GM12875 (cell line): Measurements from ENCODE around the gene UNC5A.

Experiments
- H3K4me3 ChIP-seq: one replicate; pipeline ENCODE4 v1.5.1; 2011; ENCODE audit warnings: low read depth, low read length, control low read depth
- TF ChIP-seq, protein P1 (sequence below): IDR thresholded peaks from 2 replicates; pipeline ENCODE4 v1.5.1; 2011; ENCODE audit warnings: low read depth, mild to moderate bottlenecking, control low read depth, inconsistent platforms, low read length, moderate library complexity, borderline replicate concordance; ENCODE audit not compliant: insufficient read depth

The UNC5A gene

DNA sequence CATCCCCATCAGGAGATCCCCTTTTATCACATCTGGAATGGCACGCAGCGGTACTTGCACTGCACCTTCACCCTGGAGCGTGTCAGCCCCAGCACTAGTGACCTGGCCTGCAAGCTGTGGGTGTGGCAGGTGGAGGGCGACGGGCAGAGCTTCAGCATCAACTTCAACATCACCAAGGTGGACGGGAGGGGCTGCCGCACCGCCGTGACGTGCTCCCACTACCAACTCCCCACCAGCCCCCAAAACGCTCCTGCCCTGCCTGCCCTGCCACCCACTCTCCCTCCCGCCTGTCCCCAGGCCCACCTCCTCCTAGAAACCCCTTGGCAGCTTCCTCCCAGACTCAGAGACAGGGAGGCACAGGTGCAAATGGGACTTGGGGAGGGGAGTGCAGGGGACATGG is 68.1 kb downstream of the UNC5A start:
- TF ChIP-seq, protein P1, sequence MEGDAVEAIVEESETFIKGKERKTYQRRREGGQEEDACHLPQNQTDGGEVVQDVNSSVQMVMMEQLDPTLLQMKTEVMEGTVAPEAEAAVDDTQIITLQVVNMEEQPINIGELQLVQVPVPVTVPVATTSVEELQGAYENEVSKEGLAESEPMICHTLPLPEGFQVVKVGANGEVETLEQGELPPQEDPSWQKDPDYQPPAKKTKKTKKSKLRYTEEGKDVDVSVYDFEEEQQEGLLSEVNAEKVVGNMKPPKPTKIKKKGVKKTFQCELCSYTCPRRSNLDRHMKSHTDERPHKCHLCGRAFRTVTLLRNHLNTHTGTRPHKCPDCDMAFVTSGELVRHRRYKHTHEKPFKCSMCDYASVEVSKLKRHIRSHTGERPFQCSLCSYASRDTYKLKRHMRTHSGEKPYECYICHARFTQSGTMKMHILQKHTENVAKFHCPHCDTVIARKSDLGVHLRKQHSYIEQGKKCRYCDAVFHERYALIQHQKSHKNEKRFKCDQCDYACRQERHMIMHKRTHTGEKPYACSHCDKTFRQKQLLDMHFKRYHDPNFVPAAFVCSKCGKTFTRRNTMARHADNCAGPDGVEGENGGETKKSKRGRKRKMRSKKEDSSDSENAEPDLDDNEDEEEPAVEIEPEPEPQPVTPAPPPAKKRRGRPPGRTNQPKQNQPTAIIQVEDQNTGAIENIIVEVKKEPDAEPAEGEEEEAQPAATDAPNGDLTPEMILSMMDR = no peak
- H3K4me3 ChIP-seq = no peak overlapping the region

GRCh38 chr5:176878906-176879662 is 68.7 kb downstream of the UNC5A start:
- H3K4me3 ChIP-seq = no peak overlapping the region
- TF ChIP-seq, protein P1 = no peak

DNA sequence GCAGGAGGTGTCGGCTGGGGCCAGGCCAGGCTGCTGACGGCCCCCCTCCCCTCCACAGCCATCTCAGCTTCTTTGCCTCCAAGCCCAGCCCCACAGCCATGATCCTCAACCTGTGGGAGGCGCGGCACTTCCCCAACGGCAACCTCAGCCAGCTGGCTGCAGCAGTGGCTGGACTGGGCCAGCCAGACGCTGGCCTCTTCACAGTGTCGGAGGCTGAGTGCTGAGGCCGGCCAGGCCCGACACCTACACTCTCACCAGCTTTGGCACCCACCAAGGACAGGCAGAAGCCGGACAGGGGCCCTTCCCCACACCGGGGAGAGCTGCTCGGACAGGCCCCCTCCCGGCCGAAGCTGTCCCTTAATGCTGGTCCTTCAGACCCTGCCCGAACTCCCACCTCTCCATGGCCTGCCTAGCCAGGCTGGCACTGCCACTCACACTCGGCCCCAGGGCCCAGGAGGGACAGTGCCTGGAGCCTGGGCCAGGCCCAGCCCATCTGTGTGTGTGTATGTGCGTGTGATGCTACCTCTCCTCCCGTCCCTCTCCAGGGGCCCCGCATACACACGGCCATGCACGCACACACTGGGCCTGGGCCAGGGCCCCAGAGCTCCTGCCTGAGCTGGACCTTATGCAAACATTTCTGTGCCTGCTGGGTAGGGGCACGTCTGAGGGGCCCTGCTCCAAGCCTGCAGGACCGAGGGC is 69.5 kb downstream of the UNC5A start:
- TF ChIP-seq, protein P1 = no peak
- H3K4me3 ChIP-seq = no peak overlapping the region

DNA sequence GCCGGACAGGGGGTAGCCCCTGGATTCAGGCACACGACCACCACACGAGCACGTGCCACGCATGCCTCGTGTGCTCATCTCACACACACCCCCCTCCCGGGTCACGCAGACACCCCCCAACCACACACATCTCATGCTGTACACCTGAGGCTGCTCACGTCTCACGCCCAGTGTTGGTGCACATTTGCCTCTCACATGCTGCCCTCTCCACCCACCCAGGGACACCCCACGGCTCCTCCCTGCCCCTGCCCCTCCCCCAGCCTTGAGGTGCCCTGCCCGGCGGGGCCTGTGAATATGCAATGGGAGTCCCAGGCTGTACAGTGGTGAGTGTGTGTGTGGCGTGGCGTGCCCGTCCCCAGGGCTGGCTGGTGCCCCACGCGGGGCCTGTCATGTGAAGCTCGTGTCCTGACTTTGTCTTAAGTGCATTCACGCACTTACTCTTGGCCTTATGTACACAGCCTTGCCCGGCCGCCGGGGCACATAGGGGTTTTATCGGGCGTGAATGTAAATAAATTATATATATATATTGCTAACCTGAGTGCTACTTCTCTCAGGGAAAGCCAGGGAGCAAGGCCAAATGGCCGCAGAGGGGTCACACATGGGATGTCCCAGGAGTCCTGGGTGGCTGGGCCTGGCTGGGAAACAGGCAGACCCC is 70.1 kb downstream of the UNC5A start:
- H3K4me3 ChIP-seq = no peak overlapping the region
- TF ChIP-seq, protein P1 = no peak

GRCh38 chr5:176881021-176881749 is 70.8 kb downstream of the UNC5A start:
- TF ChIP-seq, protein P1 = no peak

DNA sequence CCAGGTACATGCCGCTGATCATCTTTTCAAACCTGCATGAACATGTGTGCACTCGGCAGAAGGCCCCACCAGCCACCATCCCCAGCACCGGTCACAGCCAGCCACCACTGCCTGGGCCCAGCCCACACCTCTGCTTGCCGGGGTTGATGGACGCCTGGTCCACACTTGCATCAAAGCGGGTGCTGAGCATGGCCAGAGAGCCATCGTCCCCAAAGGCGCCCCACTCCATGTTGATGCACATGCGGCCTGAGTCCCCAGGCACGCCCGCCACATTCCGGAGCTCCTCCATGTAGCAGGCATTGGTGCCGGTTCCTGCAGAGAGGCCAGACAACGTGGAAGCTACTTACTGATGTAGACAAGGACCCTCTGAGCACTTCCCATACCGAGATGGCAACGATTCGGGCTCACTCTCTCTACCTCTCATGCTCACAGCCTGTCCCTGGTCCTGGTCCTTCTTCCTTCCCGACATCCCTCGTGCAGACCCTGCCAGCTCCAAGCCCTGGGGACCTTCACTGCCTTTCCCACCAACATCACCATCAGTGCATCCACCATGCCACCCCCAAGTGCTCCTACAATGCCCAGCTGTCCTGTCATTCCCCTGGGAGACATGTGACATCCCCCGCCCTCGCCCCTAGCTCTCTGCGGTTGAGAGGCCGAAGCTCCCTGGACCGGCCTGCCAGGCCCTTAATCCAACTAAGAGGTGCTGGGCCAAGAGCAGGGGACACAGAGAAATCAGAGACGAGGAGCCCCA is 71.6 kb downstream of the UNC5A start:
- no peak overlapping the region for H3K4me3 ChIP-seq
- TF ChIP-seq, protein P1 = no peak

More at GRCh38 chr5:176881021-176881749, 70.8 kb downstream of the UNC5A start:
- no peak overlapping the region for H3K4me3 ChIP-seq
